Endothelial cell of umbilical vein (primary cell): ENCODE data around the gene M1AP. TPM values are rescaled to one million over a fixed set of nuclear protein-coding genes. Genes with fewer than 3 reads are reported as not detected.

Experiments
- BruUV-seq: library from RNA; stranded (reverse); fragments of 400-500 nt; replicated peaks from 2 replicates; lab custom pipeline; 2021; lab: Mats Ljungman, UMichigan
- CTCF ChIA-PET: fragments of 300-600, 350-600 bp; sonication (Branson Sonifier 250); formaldehyde crosslinking; loops from one replicate; lab custom pipeline; 2021; ENCODE audit warnings: antibody characterized with exemption, inconsistent platforms; lab: Charles Lee
- POLR2A ChIA-PET: fragments of 300-600, 350-600 bp; sonication (Branson Sonifier 250); formaldehyde crosslinking; loops from one replicate; lab custom pipeline; 2021; ENCODE audit warnings: antibody characterized with exemption, inconsistent platforms; lab: Charles Lee
- DNase-seq: peaks from one replicate; pipeline ENCODE4 v3.0.0-alpha.2; 2011; ENCODE audit warnings: low read depth, low spot score
- FAIRE-seq: peaks from 2 replicates; lab custom pipeline; 2011; peaks lifted over from hg19 to GRCh38; lab: Jason Lieb, UNC
- H2AFZ ChIP-seq: 2 replicates; pipeline ENCODE4 v1.6.0; 2012; ENCODE audit warnings: low read depth, low read length, control low read depth, inconsistent platforms
- H3K27ac ChIP-seq: 2 replicates; pipeline ENCODE4 v1.5.1; 2011; ENCODE audit warnings: low read depth, mild to moderate bottlenecking, control low read depth, low read length, moderate library complexity; ENCODE audit not compliant: insufficient read depth
- H3K27me3 ChIP-seq, 2 experiments: 2 replicates each; pipeline versions ENCODE4 v1.6.0 to v1.6.1; 2011; ENCODE audit warnings: low read length in 2 of 2, mixed read lengths in 1 of 2; ENCODE audit not compliant: control insufficient read depth in 2 of 2, insufficient read depth in 2 of 2
- H3K36me3 ChIP-seq, 2 experiments: 2 replicates in 1 of 2; 3 replicates in 1 of 2; pipeline ENCODE4 v1.5.1; 2011; ENCODE audit warnings: low read length in 2 of 2, mild to moderate bottlenecking in 1 of 2, moderate library complexity in 1 of 2; ENCODE audit not compliant: control insufficient read depth in 2 of 2, insufficient read depth in 2 of 2; ENCODE audit errors: extremely low read depth in 1 of 2
- H3K4me1 ChIP-seq: 3 replicates; pipeline ENCODE4 v1.5.1; 2011; ENCODE audit warnings: mild to moderate bottlenecking, low read length; ENCODE audit not compliant: control insufficient read depth, insufficient read depth; ENCODE audit errors: extremely low read depth
- H3K4me2 ChIP-seq: 2 replicates; pipeline ENCODE4 v1.6.1; 2011; ENCODE audit warnings: low read length, control low read depth, mixed read lengths; ENCODE audit not compliant: insufficient read depth
- H3K4me3 ChIP-seq, 3 experiments: fragments of 200-600 bp in 1 of 3; sonication (generic), shearing (Covaris generic) in 1 of 3; replicated peaks in 1 of 3; 2 replicates each; pipeline ENCODE4 v1.5.1; 2011 to 2016; ENCODE audit warnings: control low read depth in 3 of 3, low read length in 3 of 3, mild to moderate bottlenecking in 2 of 3, inconsistent platforms in 1 of 3, low read depth in 1 of 3, moderate library complexity in 1 of 3; ENCODE audit not compliant: insufficient read depth in 1 of 3
- H3K79me2 ChIP-seq: 2 replicates; pipeline ENCODE4 v1.6.0; 2012; ENCODE audit warnings: low read length, inconsistent platforms; ENCODE audit not compliant: control insufficient read depth, insufficient read depth
- H3K9ac ChIP-seq: replicated peaks from 2 replicates; pipeline ENCODE3; 2011; ENCODE audit warnings: low read length, control low read depth; ENCODE audit not compliant: insufficient read depth; ENCODE audit errors: extremely low read depth
- H3K9me1 ChIP-seq: replicated peaks from 3 replicates; pipeline ENCODE4 v1.6.0; 2011; ENCODE audit warnings: mild to moderate bottlenecking, low read length; ENCODE audit not compliant: control insufficient read depth, insufficient read depth; ENCODE audit errors: extremely low read depth
- H3K9me3 ChIP-seq: replicated peaks from 2 replicates; pipeline ENCODE4 v1.5.1; 2012; ENCODE audit warnings: low read length, inconsistent platforms; ENCODE audit not compliant: control insufficient read depth, insufficient read depth
- H4K20me1 ChIP-seq: replicated peaks from 2 replicates; pipeline ENCODE3; 2011; ENCODE audit warnings: mild to moderate bottlenecking, low read length; ENCODE audit not compliant: control insufficient read depth, insufficient read depth; ENCODE audit errors: extremely low read depth
- FOS ChIP-seq: IDR thresholded peaks from 2 replicates; pipeline ENCODE4 v1.6.1; 2011; ENCODE audit warnings: mild to moderate bottlenecking, low read length, moderate library complexity, borderline replicate concordance; ENCODE audit not compliant: insufficient read depth
- JUN ChIP-seq: IDR thresholded peaks from 2 replicates; pipeline ENCODE4 v1.6.1; 2011; ENCODE audit warnings: borderline replicate concordance, low read depth; ENCODE audit not compliant: insufficient read length, insufficient read depth
- POLR2A ChIP-seq: IDR thresholded peaks from 2 replicates; pipeline ENCODE4 v1.6.1; 2012; ENCODE audit warnings: low read depth, mild to moderate bottlenecking, control low read depth, low read length
- POLR2AphosphoS5 ChIP-seq: IDR thresholded peaks from 2 replicates; pipeline ENCODE4 v1.6.1; 2012; ENCODE audit warnings: low read depth, mild to moderate bottlenecking, control low read depth, low read length, moderate library complexity; ENCODE audit not compliant: insufficient read depth
- dilution Hi-C: fragments of 300-500 bp; cut with MboI; formaldehyde crosslinking; loops from one replicate; pipeline ENCODE4 v1.15.0; 2019; ENCODE audit warnings: low sequenced_read_pairs; ENCODE audit not compliant: extremely low pct_ligation_motif_present
- intact Hi-C: fragments of 100-400 bp; cut with micrococcal nuclease; formaldehyde crosslinking; loops from one replicate; pipeline ENCODE4 v1.10.0; 2022
- polyA plus RNA-seq, 4 experiments: library from polyadenylated mRNA; depleted of rRNA in 3 of 4; stranded (reverse) in 3 of 4; unstranded in 1 of 4; fragments of >200 nt; gene quantifications; 2 replicates each; pipeline versions ENCODE4 v1.2.1 to v1.2.3, GENCODE V29; 2011 to 2012; ENCODE audit warnings: missing spikeins in 1 of 4
- total RNA-seq: library from RNA; stranded (reverse); gene quantifications from 2 replicates; pipeline ENCODE4 v1.2.3, GENCODE V29; 2021

M1AP gene
- total and polyA plus RNA-seq, 2 donors (not counting 3 experiments of a cell fraction or from before 2014, with no cell fraction given), result 0.04 TPM; not detected in 1

DNA sequence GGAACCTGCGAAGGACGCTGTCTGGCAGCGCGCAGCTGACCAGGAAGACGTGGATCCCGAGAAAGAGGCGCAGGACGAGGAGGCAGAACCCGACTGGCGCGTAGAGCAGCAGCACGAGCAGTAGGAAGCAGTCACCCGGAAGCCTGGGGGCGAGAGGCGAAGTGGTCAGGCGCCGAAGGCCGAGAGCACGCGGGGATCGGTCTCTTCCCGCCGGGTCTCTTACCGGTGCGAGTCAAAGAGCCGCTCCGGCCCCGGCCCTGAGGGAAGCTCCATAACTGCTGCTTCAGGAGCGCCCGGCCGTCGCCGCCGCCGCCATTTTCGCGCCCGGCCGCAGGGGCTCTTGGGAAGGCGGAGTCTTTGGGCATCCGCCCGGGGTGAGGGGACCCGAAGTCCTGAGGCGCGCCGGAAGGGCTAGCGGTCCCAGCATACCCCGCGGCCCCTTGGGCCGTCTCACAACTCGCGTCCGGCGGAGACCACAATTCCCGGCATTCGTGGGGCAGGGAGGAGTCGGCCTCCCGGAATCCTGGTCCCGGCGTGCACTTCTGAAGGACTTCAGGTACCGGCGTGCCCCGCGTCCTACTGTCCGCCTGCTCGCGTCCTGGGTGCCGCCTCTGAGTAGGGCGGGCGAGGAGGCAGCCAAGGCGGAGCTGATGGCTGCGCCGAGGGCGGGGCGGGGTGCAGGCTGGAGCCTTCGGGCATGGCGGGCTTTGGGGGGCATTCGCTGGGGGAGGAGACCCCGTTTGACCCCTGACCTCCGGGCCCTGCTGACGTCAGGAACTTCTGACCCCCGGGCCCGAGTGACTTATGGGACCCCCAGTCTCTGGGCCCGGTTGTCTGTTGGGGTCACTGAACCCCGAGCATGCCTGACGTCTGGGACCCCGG, 118.5 kb downstream of the M1AP start, which contains the start of the genes AUP1 and HTRA2:
Gene AUP1 (minus strand): TSS at position 350 of the 882 bp plus-strand sequence. CDS start 77 bp downstream, at position 273.
Gene HTRA2 (plus strand): TSS at position 577 of the 882 bp plus-strand sequence. CDS start 74 bp downstream, at position 651.
- Histone ChIP-seq H3K4me1 (peaks cover 20% of the 10 kb centered on the region), H3K9me3 (no peaks in the 10 kb centered on the region), H3K4me3 (peak within 1 kb of the TSS; percentile 77 to 90 (median 81)), H3K27me3 (no peaks in the 10 kb centered on the region), H3K79me2 (peaks cover 19% of the 10 kb centered on the region), H2AFZ (peak within 1 kb of the TSS; percentile 84), H4K20me1 (no peaks in the 10 kb centered on the region), H3K9me1 (no peaks in the 10 kb centered on the region), H3K36me3 (peaks cover 6 to 26% of the 10 kb centered on the region in 2 experiments), H3K27ac (peak within 1 kb of the TSS; percentile 74), H3K4me2 (peak within 1 kb of the TSS; percentile 89), H3K9ac (peak within 1 kb of the TSS; percentile 78)
- TF ChIP-seq FOS, result no peak
- peak; percentile 98 for TF ChIP-seq POLR2AphosphoS5
- TF ChIP-seq JUN, result no peak
- peak; percentile 96 for TF ChIP-seq POLR2A
- POLR2A ChIA-PET, result interaction anchor here (0.6 to 1.2 kb wide), 4 partner anchors 8 to 71 kb away, joined by 3 read pairs; partner anchors contain the start of genes LBX2 and WBP1
- peak; percentile 97 for DNase-seq
- dilution Hi-C loops, result no loop called here
- CTCF ChIA-PET, result interaction anchor here (0.6 to 5.2 kb wide), 4 partner anchors 9 to 58 kb away, joined by 3 to 82 read pairs (median 5); partner anchors contain the start of genes CCDC142 and TTC31
- intact Hi-C loops, result loop anchor here (1.0 to 5.0 kb wide), 11 partner anchors 13 to 793 kb away; partner anchors contain the start of genes DOK1, INO80B, LBX2 and PCGF1
- FAIRE-seq, result peak; percentile 100
- BruUV-seq, result no TSS peak
